ENCODE results near the gene CIT.

GRCh38 chr12:119843100-119843499 is 34.0 kb downstream of the CIT start:
- TF ChIP-seq CTCF (IDR thresholded peaks at IDR 0.05; ENCODE audit: low read length) = no peak
- TF ChIP-seq EZH2 (IDR thresholded peaks at IDR 0.05; ENCODE audit: borderline replicate concordance, low read length) = no peak

Data from OCI-LY1 (cell line).